ENCODE measurements around the gene ARNT2. TPM values are rescaled to one million over a fixed set of nuclear protein-coding genes. Genes with fewer than 3 reads are reported as not detected.

The ARNT2 gene
- total RNA-seq, 1 experiment from 2014 or later, result not detected

- H4K20me1 ChIP-seq (ENCODE audit: insufficient read depth, low read depth, low read length), result no peaks in the 10 kb centered on the region
- H3K4me2 ChIP-seq (ENCODE audit: low read depth, low read length, poor library complexity, severe bottlenecking), result no peak overlapping the region
- no peaks in the 10 kb centered on the region for H3K4me1 ChIP-seq (ENCODE audit: low read length)
- H3K27me3 ChIP-seq (ENCODE audit: low read length), result 0 out of 2 replicates have a peak, but pooled peaks cover 3% of the 10 kb centered on the region
- no peak overlapping the region for H3K9ac ChIP-seq (ENCODE audit: low read length)
- H3K9me3 ChIP-seq (ENCODE audit: low read length), result no peaks in the 10 kb centered on the region
- H3K9me2 ChIP-seq (replicated peaks; ENCODE audit: insufficient read depth, low read length), result no peaks in the 10 kb centered on the region
- H3K79me2 ChIP-seq (ENCODE audit: low read length), result no peaks in the 10 kb centered on the region
- no peak for DNase-seq
- H3K36me3 ChIP-seq (ENCODE audit: insufficient read depth, low read length), result no peaks in the 10 kb centered on the region
- no peak overlapping the region for H3K27ac ChIP-seq (ENCODE audit: low read length)
- no peak overlapping the region for H3K4me3 ChIP-seq (ENCODE audit: low read length)
- H2AFZ ChIP-seq (ENCODE audit: low read length), result no peak overlapping the region
These were observed 25.8 kb downstream of the ARNT2 start for GRCh38 chr15:80429964-80430363.

GRCh38 chr15:80431635-80432344 is 27.6 kb downstream of the ARNT2 start:
- H3K79me2 ChIP-seq (ENCODE audit: low read length), result no peaks in the 10 kb centered on the region
- no peaks in the 10 kb centered on the region for H3K36me3 ChIP-seq (ENCODE audit: insufficient read depth, low read length)
- no peak for DNase-seq
- peaks cover 3% of the 10 kb centered on the region; the same call in 1 of the 2 replicates for H3K27me3 ChIP-seq (ENCODE audit: low read length)
- H3K9ac ChIP-seq (ENCODE audit: low read length), result no peak overlapping the region
- H3K4me1 ChIP-seq (ENCODE audit: low read length), result no peaks in the 10 kb centered on the region
- H2AFZ ChIP-seq (ENCODE audit: low read length), result no peak overlapping the region
- no peaks in the 10 kb centered on the region for H3K9me2 ChIP-seq (replicated peaks; ENCODE audit: insufficient read depth, low read length)
- H4K20me1 ChIP-seq (ENCODE audit: insufficient read depth, low read depth, low read length), result no peaks in the 10 kb centered on the region
- no peak overlapping the region for H3K4me2 ChIP-seq (ENCODE audit: low read depth, low read length, poor library complexity, severe bottlenecking)
- H3K4me3 ChIP-seq (ENCODE audit: low read length), result no peak overlapping the region
- H3K9me3 ChIP-seq (ENCODE audit: low read length), result no peaks in the 10 kb centered on the region
- H3K27ac ChIP-seq (ENCODE audit: low read length), result no peak overlapping the region

DNA sequence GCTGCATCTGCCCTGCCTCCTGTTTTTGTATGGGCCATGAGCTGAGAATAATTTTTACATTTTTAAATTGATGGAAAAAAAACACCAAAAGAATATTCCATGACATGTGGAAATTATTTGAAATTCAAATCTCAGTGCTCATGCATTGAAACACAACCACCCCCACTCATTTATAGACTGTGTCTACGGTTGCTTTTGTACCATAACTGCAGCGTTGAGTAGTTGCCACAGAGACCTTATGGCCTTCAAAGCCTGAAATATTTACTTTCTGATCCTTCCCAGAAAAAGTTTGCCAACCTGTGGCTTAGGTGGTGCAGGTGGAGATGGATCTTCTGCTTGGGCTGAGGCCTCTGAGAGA is 28.1 kb downstream of the ARNT2 start:
- Histone ChIP-seq H3K9me3 (ENCODE audit: low read length) (no peaks in the 10 kb centered on the region), H2AFZ (ENCODE audit: low read length) (no peak overlapping the region), H3K79me2 (ENCODE audit: low read length) (no peaks in the 10 kb centered on the region), H3K9ac (ENCODE audit: low read length) (no peak overlapping the region), H3K27me3 (ENCODE audit: low read length) (peaks cover 3% of the 10 kb centered on the region; the same call in 1 of the 2 replicates), H4K20me1 (ENCODE audit: insufficient read depth, low read depth, low read length) (no peaks in the 10 kb centered on the region), H3K4me3 (ENCODE audit: low read length) (no peak overlapping the region), H3K4me2 (ENCODE audit: low read depth, low read length, poor library complexity, severe bottlenecking) (no peak overlapping the region), H3K27ac (ENCODE audit: low read length) (no peak overlapping the region), H3K4me1 (ENCODE audit: low read length) (no peaks in the 10 kb centered on the region), H3K9me2 (replicated peaks; ENCODE audit: insufficient read depth, low read length) (no peaks in the 10 kb centered on the region), H3K36me3 (ENCODE audit: insufficient read depth, low read length) (no peaks in the 10 kb centered on the region)
- no peak for DNase-seq

DNA sequence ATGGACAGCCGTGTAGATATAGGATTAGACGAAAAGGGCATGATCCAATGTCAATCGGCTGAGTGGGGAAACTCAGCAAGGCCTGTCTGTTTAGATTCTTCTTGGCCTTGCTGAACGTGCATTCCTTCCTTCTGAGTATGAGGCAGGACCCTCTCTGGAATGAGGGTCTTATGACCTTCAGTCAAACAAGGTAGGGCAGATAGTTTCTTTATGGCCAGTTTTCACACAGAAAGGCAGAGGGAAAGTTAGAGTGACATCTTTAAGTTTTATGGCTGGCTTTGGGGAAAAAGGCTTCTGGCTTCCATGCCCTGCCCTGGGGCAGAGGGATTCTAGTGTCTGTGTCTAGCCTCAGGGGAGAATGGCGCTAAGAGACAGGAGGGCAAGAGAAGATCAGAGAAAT is 29.7 kb downstream of the ARNT2 start:
- no peaks in the 10 kb centered on the region for H3K9me2 ChIP-seq (replicated peaks; ENCODE audit: insufficient read depth, low read length)
- no peaks in the 10 kb centered on the region for H3K79me2 ChIP-seq (ENCODE audit: low read length)
- H3K36me3 ChIP-seq (ENCODE audit: insufficient read depth, low read length), result no peaks in the 10 kb centered on the region
- no peak for DNase-seq
- H3K27me3 ChIP-seq (ENCODE audit: low read length), result no peaks in the 10 kb centered on the region; the same call in 1 of the 2 replicates
- H3K4me2 ChIP-seq (ENCODE audit: low read depth, low read length, poor library complexity, severe bottlenecking), result no peak overlapping the region
- no peak overlapping the region for H2AFZ ChIP-seq (ENCODE audit: low read length)
- no peaks in the 10 kb centered on the region for H4K20me1 ChIP-seq (ENCODE audit: insufficient read depth, low read depth, low read length)
- no peaks in the 10 kb centered on the region for H3K9me3 ChIP-seq (ENCODE audit: low read length)
- H3K4me1 ChIP-seq (ENCODE audit: low read length), result no peaks in the 10 kb centered on the region
- H3K27ac ChIP-seq (ENCODE audit: low read length), result no peak overlapping the region
- no peak overlapping the region for H3K9ac ChIP-seq (ENCODE audit: low read length)
- no peak overlapping the region for H3K4me3 ChIP-seq (ENCODE audit: low read length)

DNA sequence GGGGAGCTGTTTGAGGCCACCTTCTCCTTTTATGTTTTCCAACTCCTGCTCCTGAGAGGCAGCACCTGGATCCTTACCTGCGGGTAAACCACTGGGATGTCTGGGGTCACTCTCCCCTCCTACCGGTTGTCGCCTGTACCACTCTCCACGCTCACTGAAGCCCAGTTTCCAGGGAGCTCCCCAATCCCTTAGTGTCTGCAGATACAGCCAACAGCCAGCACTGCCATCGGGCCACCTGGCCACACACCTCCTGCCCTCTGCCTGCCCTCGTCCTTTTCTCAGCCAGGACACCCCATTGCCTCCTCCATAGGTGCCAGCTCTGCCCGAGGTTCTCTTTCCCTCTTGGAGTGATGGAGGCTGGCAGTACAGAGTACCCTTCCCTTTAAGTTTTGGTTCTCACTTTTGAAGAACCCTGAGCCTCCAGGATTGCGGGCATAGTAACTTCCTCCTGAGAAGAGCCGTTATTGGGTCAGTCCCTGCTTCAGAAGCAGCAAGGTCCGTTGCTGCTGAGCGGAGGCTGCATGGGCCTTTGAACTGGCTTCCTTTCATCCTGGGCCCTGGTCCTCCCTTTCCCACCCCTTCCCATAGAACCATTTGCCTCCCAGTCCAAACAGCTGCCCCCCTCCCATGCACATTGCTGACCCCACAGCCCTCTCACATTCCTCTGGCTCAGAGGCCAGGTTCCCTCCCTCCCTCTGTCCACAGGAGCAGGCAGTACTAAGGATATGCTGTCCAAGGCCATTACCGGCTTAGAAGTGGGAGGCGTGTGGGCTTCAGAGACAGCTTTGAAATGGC is 30.9 kb downstream of the ARNT2 start:
- no peaks in the 10 kb centered on the region for H3K36me3 ChIP-seq (ENCODE audit: insufficient read depth, low read length)
- H3K4me3 ChIP-seq (ENCODE audit: low read length), result no peak overlapping the region
- H3K27me3 ChIP-seq (ENCODE audit: low read length), result no peaks in the 10 kb centered on the region; the same call in 1 of the 2 replicates
- H3K79me2 ChIP-seq (ENCODE audit: low read length), result no peaks in the 10 kb centered on the region
- no peak overlapping the region for H3K9ac ChIP-seq (ENCODE audit: low read length)
- no peaks in the 10 kb centered on the region for H3K9me3 ChIP-seq (ENCODE audit: low read length)
- H3K27ac ChIP-seq (ENCODE audit: low read length), result no peak overlapping the region
- no peaks in the 10 kb centered on the region for H4K20me1 ChIP-seq (ENCODE audit: insufficient read depth, low read depth, low read length)
- no peak overlapping the region for H3K4me2 ChIP-seq (ENCODE audit: low read depth, low read length, poor library complexity, severe bottlenecking)
- H2AFZ ChIP-seq (ENCODE audit: low read length), result no peak overlapping the region
- no peaks in the 10 kb centered on the region for H3K4me1 ChIP-seq (ENCODE audit: low read length)
- H3K9me2 ChIP-seq (replicated peaks; ENCODE audit: insufficient read depth, low read length), result no peaks in the 10 kb centered on the region
- DNase-seq, result no peak

DNA sequence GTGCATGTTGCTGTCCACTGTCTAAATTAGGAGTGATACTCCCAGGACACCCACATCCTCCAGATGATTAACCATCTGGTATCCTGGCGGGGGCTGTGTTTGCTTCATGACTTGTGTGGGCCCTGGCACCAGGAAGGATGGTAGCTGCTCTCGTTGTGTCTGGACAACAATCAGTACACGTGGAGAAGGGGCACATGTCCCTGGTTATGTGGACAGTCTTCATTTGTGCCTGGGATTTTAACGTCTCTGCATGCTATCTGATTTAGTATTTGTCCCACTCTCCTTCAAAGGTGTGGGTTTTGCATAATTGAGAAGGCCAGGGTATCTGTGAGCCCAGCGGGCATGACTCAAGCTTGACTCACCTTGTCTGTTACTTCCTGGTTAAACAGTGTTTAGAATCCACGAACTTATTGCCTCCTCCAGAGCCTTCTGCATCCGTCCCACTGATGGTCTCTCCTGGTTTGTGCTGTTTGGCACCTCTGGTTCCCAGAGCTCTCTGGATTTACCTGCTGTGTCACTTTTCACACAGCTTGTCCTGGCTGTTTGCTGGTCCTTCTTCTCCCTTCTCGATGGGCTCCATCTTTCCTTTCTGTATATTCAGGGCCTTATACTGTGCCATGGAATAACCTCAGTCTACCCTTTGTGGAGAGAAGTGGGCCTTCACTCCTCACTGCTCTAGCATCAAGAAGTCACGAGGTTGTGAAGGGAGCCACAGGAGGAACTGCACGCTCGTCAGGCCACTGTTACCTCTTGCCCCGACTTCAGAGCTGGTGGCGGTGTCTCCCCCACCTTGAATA is 32.5 kb downstream of the ARNT2 start:
- H3K9me2 ChIP-seq (replicated peaks; ENCODE audit: insufficient read depth, low read length), result no peaks in the 10 kb centered on the region
- no peaks in the 10 kb centered on the region; the same call in 1 of the 2 replicates for H3K27me3 ChIP-seq (ENCODE audit: low read length)
- no peak for DNase-seq
- no peak overlapping the region for H3K27ac ChIP-seq (ENCODE audit: low read length)
- no peaks in the 10 kb centered on the region for H3K4me1 ChIP-seq (ENCODE audit: low read length)
- H3K79me2 ChIP-seq (ENCODE audit: low read length), result no peaks in the 10 kb centered on the region
- no peak overlapping the region for H3K9ac ChIP-seq (ENCODE audit: low read length)
- no peak overlapping the region for H2AFZ ChIP-seq (ENCODE audit: low read length)
- no peaks in the 10 kb centered on the region for H4K20me1 ChIP-seq (ENCODE audit: insufficient read depth, low read depth, low read length)
- no peak overlapping the region for H3K4me3 ChIP-seq (ENCODE audit: low read length)
- no peaks in the 10 kb centered on the region for H3K9me3 ChIP-seq (ENCODE audit: low read length)
- no peaks in the 10 kb centered on the region for H3K36me3 ChIP-seq (ENCODE audit: insufficient read depth, low read length)
- no peak overlapping the region for H3K4me2 ChIP-seq (ENCODE audit: low read depth, low read length, poor library complexity, severe bottlenecking)

GRCh38 chr15:80437334-80437891 is 33.2 kb downstream of the ARNT2 start:
- no peak for DNase-seq
- no peaks in the 10 kb centered on the region for H3K79me2 ChIP-seq (ENCODE audit: low read length)
- H3K9me3 ChIP-seq (ENCODE audit: low read length), result no peaks in the 10 kb centered on the region
- H3K4me2 ChIP-seq (ENCODE audit: low read depth, low read length, poor library complexity, severe bottlenecking), result no peak overlapping the region
- H3K4me1 ChIP-seq (ENCODE audit: low read length), result no peaks in the 10 kb centered on the region
- no peaks in the 10 kb centered on the region; the same call in 1 of the 2 replicates for H3K27me3 ChIP-seq (ENCODE audit: low read length)
- no peaks in the 10 kb centered on the region for H3K9me2 ChIP-seq (replicated peaks; ENCODE audit: insufficient read depth, low read length)
- H4K20me1 ChIP-seq (ENCODE audit: insufficient read depth, low read depth, low read length), result no peaks in the 10 kb centered on the region
- no peaks in the 10 kb centered on the region for H3K36me3 ChIP-seq (ENCODE audit: insufficient read depth, low read length)
- no peak overlapping the region for H2AFZ ChIP-seq (ENCODE audit: low read length)
- H3K4me3 ChIP-seq (ENCODE audit: low read length), result no peak overlapping the region
- no peak overlapping the region for H3K9ac ChIP-seq (ENCODE audit: low read length)
- no peak overlapping the region for H3K27ac ChIP-seq (ENCODE audit: low read length)

- H2AFZ ChIP-seq (ENCODE audit: low read length), result no peak overlapping the region
- H3K4me2 ChIP-seq (ENCODE audit: low read depth, low read length, poor library complexity, severe bottlenecking), result no peak overlapping the region
- no peak overlapping the region for H3K4me3 ChIP-seq (ENCODE audit: low read length)
- no peak overlapping the region for H3K9ac ChIP-seq (ENCODE audit: low read length)
- no peaks in the 10 kb centered on the region for H3K9me2 ChIP-seq (replicated peaks; ENCODE audit: insufficient read depth, low read length)
- H3K9me3 ChIP-seq (ENCODE audit: low read length), result no peaks in the 10 kb centered on the region
- H3K79me2 ChIP-seq (ENCODE audit: low read length), result no peaks in the 10 kb centered on the region
- no peaks in the 10 kb centered on the region for H4K20me1 ChIP-seq (ENCODE audit: insufficient read depth, low read depth, low read length)
- no peaks in the 10 kb centered on the region; the same call in 1 of the 2 replicates for H3K27me3 ChIP-seq (ENCODE audit: low read length)
- DNase-seq, result no peak
- no peak overlapping the region for H3K27ac ChIP-seq (ENCODE audit: low read length)
- H3K36me3 ChIP-seq (ENCODE audit: insufficient read depth, low read length), result no peaks in the 10 kb centered on the region
- H3K4me1 ChIP-seq (ENCODE audit: low read length), result no peaks in the 10 kb centered on the region
These were observed 35.0 kb downstream of the ARNT2 start for GRCh38 chr15:80439140-80439539.

All from Karpas-422 (cell line).